Right renal pelvis (tissue), 4 donors: ENCODE data around the gene ZNF518A. TPM values are rescaled to one million over a fixed set of nuclear protein-coding genes. Genes with fewer than 3 reads are reported as not detected.
"Not testable (repeated sequence)": the region's sequence is repeated elsewhere in the genome, so short reads cannot be mapped to it uniquely, and the experiment has no call there.

ENCODE experiments used
- DNase-seq, 4 donors: peaks; one replicate each; pipeline ENCODE4 v3.0.0-alpha.2; 2013; ENCODE audit warnings: low read depth in 4 of 4, low spot score in 3 of 4, missing footprints in 1 of 4
- polyA plus RNA-seq, 4 donors: library from polyadenylated mRNA; unstranded; fragments of 120-200 nt; gene quantifications; one replicate each; pipeline ENCODE4 v1.2.1, GENCODE V29; 2013; ENCODE audit not compliant: insufficient read length in 4 of 4

Gene ZNF518A
- polyA plus RNA-seq, 4 donors, result 32.9 to 48.0 (median 38.8) TPM

GRCh38 chr10:96133135-96133534 is 3.0 kb downstream of the ZNF518A start:
- DNase-seq, result no peak

- DNase-seq, result no peak
Observed at GRCh38 chr10:96136810-96137209, 6.7 kb downstream of the ZNF518A start.

GRCh38 chr10:96137567-96137966 is 7.5 kb downstream of the ZNF518A start:
- no peak for DNase-seq

- DNase-seq, result no peak
Observed at GRCh38 chr10:96138102-96138501, 8.0 kb downstream of the ZNF518A start.

- DNase-seq, result no peak
Observed at GRCh38 chr10:96152437-96152836, 22.3 kb downstream of the ZNF518A start.

GRCh38 chr10:96153070-96153469 is 23.0 kb downstream of the ZNF518A start:
- DNase-seq, result no peak

- no peak for DNase-seq
Observed at GRCh38 chr10:96165726-96166125, 35.6 kb downstream of the ZNF518A start.

- DNase-seq, result no peak
Observed at GRCh38 chr10:96168546-96168945, 38.4 kb downstream of the ZNF518A start.

- DNase-seq, result no peak
Observed at GRCh38 chr10:96170230-96170629, 40.1 kb downstream of the ZNF518A start.

GRCh38 chr10:96172666-96173065 is 42.6 kb downstream of the ZNF518A start:
- no peak for DNase-seq

- no peak for DNase-seq
Observed at GRCh38 chr10:96176985-96177384, 46.9 kb downstream of the ZNF518A start.

GRCh38 chr10:96188421-96188820 is 58.3 kb downstream of the ZNF518A start:
- no peak for DNase-seq

- DNase-seq, result no peak
Observed at GRCh38 chr10:96188916-96189315, 58.8 kb downstream of the ZNF518A start.

GRCh38 chr10:96189505-96189904 is 59.4 kb downstream of the ZNF518A start:
- not testable (repeated sequence) for DNase-seq

- no peak for DNase-seq
Observed at GRCh38 chr10:96201525-96201924, 71.4 kb downstream of the ZNF518A start.

GRCh38 chr10:96205580-96205979 is 75.5 kb downstream of the ZNF518A start:
- DNase-seq, result no peak

GRCh38 chr10:96208271-96208670 is 78.2 kb downstream of the ZNF518A start:
- DNase-seq, result no peak

GRCh38 chr10:96208946-96209345 is 78.8 kb downstream of the ZNF518A start:
- DNase-seq, result no peak

- DNase-seq, result no peak
Observed at GRCh38 chr10:96211764-96212163, 81.7 kb downstream of the ZNF518A start.

- no peak for DNase-seq
Observed at GRCh38 chr10:96212911-96213310, 82.8 kb downstream of the ZNF518A start.
